ENCODE data around the gene PCED1B.

DNA sequence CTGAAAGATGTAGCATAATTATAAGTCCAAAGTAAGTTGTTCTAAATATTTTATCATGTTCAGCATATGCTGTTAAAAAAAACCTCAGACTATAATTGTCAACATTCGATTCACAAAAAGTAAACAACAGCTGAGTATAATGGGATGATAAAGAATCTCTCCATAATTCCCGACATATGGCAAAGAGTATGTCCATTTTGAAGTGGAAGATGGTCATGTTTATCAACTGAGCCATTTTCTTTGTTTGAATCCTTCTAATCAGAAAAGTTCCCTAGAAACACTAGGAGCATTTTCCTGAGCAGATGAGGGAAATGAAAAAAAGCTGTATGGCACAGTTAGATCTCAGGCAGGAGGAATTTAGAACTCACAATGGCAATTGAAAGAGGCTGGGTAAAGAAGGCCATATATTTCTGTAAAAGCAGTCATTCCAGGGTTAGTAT lies 192.4 kb downstream of the PCED1B start:
- TF ChIP-seq ZNF175 (tag by site-specific recombination; IDR thresholded peaks at IDR 0.05) (no peak), MYNN (tag by site-specific recombination; IDR thresholded peaks at IDR 0.05; ENCODE audit: borderline replicate concordance) (no peak), MZF1 (tag by site-specific recombination; IDR thresholded peaks at IDR 0.05; ENCODE audit: borderline replicate concordance) (no peak), REPIN1 (tag by site-specific recombination; IDR thresholded peaks at IDR 0.05; ENCODE audit: low read depth) (no peak), ZNF274 (IDR thresholded peaks at IDR 0.05; ENCODE audit: low read length) (no peak), ZNF274 (tag by site-specific recombination; IDR thresholded peaks at IDR 0.05; ENCODE audit: borderline replicate concordance) (no peak), ZSCAN16 (tag by site-specific recombination; IDR thresholded peaks at IDR 0.05) (no peak), ZBTB20 (tag by site-specific recombination; IDR thresholded peaks at IDR 0.05) (no peak), ZBTB17 (tag by site-specific recombination; IDR thresholded peaks at IDR 0.05) (no peak)
- TF ChIP-seq, protein P1, sequence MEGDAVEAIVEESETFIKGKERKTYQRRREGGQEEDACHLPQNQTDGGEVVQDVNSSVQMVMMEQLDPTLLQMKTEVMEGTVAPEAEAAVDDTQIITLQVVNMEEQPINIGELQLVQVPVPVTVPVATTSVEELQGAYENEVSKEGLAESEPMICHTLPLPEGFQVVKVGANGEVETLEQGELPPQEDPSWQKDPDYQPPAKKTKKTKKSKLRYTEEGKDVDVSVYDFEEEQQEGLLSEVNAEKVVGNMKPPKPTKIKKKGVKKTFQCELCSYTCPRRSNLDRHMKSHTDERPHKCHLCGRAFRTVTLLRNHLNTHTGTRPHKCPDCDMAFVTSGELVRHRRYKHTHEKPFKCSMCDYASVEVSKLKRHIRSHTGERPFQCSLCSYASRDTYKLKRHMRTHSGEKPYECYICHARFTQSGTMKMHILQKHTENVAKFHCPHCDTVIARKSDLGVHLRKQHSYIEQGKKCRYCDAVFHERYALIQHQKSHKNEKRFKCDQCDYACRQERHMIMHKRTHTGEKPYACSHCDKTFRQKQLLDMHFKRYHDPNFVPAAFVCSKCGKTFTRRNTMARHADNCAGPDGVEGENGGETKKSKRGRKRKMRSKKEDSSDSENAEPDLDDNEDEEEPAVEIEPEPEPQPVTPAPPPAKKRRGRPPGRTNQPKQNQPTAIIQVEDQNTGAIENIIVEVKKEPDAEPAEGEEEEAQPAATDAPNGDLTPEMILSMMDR (tag by site-specific recombination; IDR thresholded peaks at IDR 0.05), result no peak
- TF ChIP-seq, protein P2, sequence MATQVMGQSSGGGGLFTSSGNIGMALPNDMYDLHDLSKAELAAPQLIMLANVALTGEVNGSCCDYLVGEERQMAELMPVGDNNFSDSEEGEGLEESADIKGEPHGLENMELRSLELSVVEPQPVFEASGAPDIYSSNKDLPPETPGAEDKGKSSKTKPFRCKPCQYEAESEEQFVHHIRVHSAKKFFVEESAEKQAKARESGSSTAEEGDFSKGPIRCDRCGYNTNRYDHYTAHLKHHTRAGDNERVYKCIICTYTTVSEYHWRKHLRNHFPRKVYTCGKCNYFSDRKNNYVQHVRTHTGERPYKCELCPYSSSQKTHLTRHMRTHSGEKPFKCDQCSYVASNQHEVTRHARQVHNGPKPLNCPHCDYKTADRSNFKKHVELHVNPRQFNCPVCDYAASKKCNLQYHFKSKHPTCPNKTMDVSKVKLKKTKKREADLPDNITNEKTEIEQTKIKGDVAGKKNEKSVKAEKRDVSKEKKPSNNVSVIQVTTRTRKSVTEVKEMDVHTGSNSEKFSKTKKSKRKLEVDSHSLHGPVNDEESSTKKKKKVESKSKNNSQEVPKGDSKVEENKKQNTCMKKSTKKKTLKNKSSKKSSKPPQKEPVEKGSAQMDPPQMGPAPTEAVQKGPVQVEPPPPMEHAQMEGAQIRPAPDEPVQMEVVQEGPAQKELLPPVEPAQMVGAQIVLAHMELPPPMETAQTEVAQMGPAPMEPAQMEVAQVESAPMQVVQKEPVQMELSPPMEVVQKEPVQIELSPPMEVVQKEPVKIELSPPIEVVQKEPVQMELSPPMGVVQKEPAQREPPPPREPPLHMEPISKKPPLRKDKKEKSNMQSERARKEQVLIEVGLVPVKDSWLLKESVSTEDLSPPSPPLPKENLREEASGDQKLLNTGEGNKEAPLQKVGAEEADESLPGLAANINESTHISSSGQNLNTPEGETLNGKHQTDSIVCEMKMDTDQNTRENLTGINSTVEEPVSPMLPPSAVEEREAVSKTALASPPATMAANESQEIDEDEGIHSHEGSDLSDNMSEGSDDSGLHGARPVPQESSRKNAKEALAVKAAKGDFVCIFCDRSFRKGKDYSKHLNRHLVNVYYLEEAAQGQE (tag by site-specific recombination; IDR thresholded peaks at IDR 0.05), result no peak

All from HEK293 (cell line).